MM.1S (cell line): ENCODE measurements around the gene ACOT12.
"Not testable (repeated sequence)": the region's sequence is repeated elsewhere in the genome, so short reads cannot be mapped to it uniquely, and the experiment has no call there.

Source experiments
- DNase-seq: peaks from one replicate; pipeline ENCODE4 v3.0.0-alpha.2; 2015
- H2AFZ ChIP-seq: fragments of 300-600 bp; sonication (generic); 2 replicates; pipeline ENCODE4 v1.6.0; 2016; ENCODE audit warnings: antibody characterized with exemption, low read length
- H3F3A ChIP-seq: fragments of 300-600 bp; sonication (generic); 2 replicates; pipeline ENCODE4 v1.6.1; 2016; ENCODE audit warnings: mild to moderate bottlenecking, antibody characterized with exemption, low read length, moderate library complexity, mixed read lengths; ENCODE audit not compliant: insufficient read depth
- H3K27ac ChIP-seq: fragments of 300-600 bp; sonication (generic); 2 replicates; pipeline ENCODE4 v1.5.1; 2016; ENCODE audit warnings: mild to moderate bottlenecking, low read length
- H3K27me3 ChIP-seq: fragments of 300-600 bp; sonication (generic); replicated peaks from 2 replicates; pipeline ENCODE4 v1.6.0; 2016; ENCODE audit warnings: low read length; ENCODE audit not compliant: insufficient read depth
- H3K36me3 ChIP-seq: fragments of 300-600 bp; sonication (generic); replicated peaks from 2 replicates; pipeline ENCODE4 v1.6.1; 2016; ENCODE audit warnings: mild to moderate bottlenecking, low read length, mixed read lengths; ENCODE audit not compliant: insufficient read depth
- H3K4me1 ChIP-seq: fragments of 300-600 bp; sonication (generic); 2 replicates; pipeline ENCODE4 v1.6.1; 2016; ENCODE audit warnings: low read length, mixed read lengths
- H3K4me2 ChIP-seq: fragments of 300-600 bp; sonication (generic); 2 replicates; pipeline ENCODE4 v1.6.0; 2016; ENCODE audit warnings: low read depth, low read length
- H3K4me3 ChIP-seq: fragments of 300-600 bp; sonication (generic); 2 replicates; pipeline ENCODE4 v1.5.1; 2016; ENCODE audit warnings: low read length, mixed read lengths
- H3K79me2 ChIP-seq: fragments of 300-600 bp; sonication (generic); 2 replicates; pipeline ENCODE4 v1.6.1; 2016; ENCODE audit warnings: mixed run types, low read length, mixed read lengths
- H3K9ac ChIP-seq: fragments of 300-600 bp; sonication (generic); 2 replicates; pipeline ENCODE4 v1.6.1; 2016; ENCODE audit warnings: low read length, mixed read lengths
- H3K9me2 ChIP-seq: fragments of 300-600 bp; sonication (generic); replicated peaks from 2 replicates; pipeline ENCODE4 v1.6.1; 2016; ENCODE audit warnings: mild to moderate bottlenecking, low read length, mixed read lengths; ENCODE audit not compliant: insufficient read depth
- H3K9me3 ChIP-seq: fragments of 300-600 bp; sonication (generic); replicated peaks from 2 replicates; pipeline ENCODE4 v1.6.1; 2016; ENCODE audit warnings: mild to moderate bottlenecking, low read length, mixed read lengths; ENCODE audit not compliant: insufficient read depth
- H4K20me1 ChIP-seq: fragments of 300-600 bp; sonication (generic); 2 replicates; pipeline ENCODE4 v1.6.1; 2016; ENCODE audit warnings: mild to moderate bottlenecking, low read length, moderate library complexity, mixed read lengths; ENCODE audit not compliant: insufficient read depth
- CTCF ChIP-seq: fragments of 300-600 bp; sonication (generic); IDR thresholded peaks from 2 replicates; pipeline ENCODE4 v1.5.1; 2016; ENCODE audit warnings: antibody characterized with exemption, low read length, mixed read lengths
- EZH2 ChIP-seq: fragments of 300-600 bp; sonication (generic); optimal IDR thresholded peaks from 2 replicates; pipeline ENCODE3; 2017; ENCODE audit warnings: low read depth, mild to moderate bottlenecking, antibody characterized with exemption, low read length, mixed read lengths
- EZH2phosphoT487 ChIP-seq: fragments of 300-600 bp; sonication (generic); IDR thresholded peaks from 2 replicates; pipeline ENCODE4 v1.6.1; 2018; ENCODE audit warnings: antibody characterized with exemption, low read length

The ACOT12 gene

GRCh38 chr5:81301271-81302015 is 92.5 kb downstream of the ACOT12 start, which contains the start of gene ZCCHC9:
TSS of gene ZCCHC9 (plus strand) at chr5:81301587. CDS start at chr5:81304758, 3,171 bp downstream.
- Histone ChIP-seq H3K9me3 (no peaks in the 10 kb centered on the region), H3K4me2 (peak within 1 kb of the TSS; percentile 86), H3K9me2 (no peaks in the 10 kb centered on the region), H3K27me3 (no peaks in the 10 kb centered on the region), H4K20me1 (no peaks in the 10 kb centered on the region), H3F3A (no peaks in the 10 kb centered on the region), H3K9ac (peak within 1 kb of the TSS; percentile 82), H3K4me1 (peaks cover 14% of the 10 kb centered on the region; the same call in 1 of the 2 replicates), H3K36me3 (no peaks in the 10 kb centered on the region), H3K79me2 (peaks cover 21% of the 10 kb centered on the region), H2AFZ (peak within 1 kb of the TSS; percentile 69), H3K27ac (peak within 1 kb of the TSS; percentile 71), H3K4me3 (peak within 1 kb of the TSS; percentile 91)
- peak; percentile 96 for DNase-seq
- TF ChIP-seq EZH2phosphoT487 (no peak), EZH2 (no peak), CTCF (no peak; the same call in 1 of the 2 replicates)

GRCh38 chr5:81300921-81301270 is 93.0 kb downstream of the ACOT12 start:
- H4K20me1 ChIP-seq, result no peaks in the 10 kb centered on the region
- H3K4me2 ChIP-seq, result peak overlapping the region; percentile 86
- peaks cover 14% of the 10 kb centered on the region; the same call in 1 of the 2 replicates for H3K4me1 ChIP-seq
- TF ChIP-seq CTCF (no peak), EZH2 (no peak), EZH2phosphoT487 (no peak)
- H3K9me2 ChIP-seq, result no peaks in the 10 kb centered on the region
- no peaks in the 10 kb centered on the region for H3K36me3 ChIP-seq
- no peaks in the 10 kb centered on the region for H3K9me3 ChIP-seq
- H2AFZ ChIP-seq, result peak overlapping the region; percentile 69
- H3K27me3 ChIP-seq, result no peaks in the 10 kb centered on the region
- H3K27ac ChIP-seq, result peak overlapping the region; percentile 71
- no peak for DNase-seq
- peaks cover 21% of the 10 kb centered on the region for H3K79me2 ChIP-seq
- peak overlapping the region; percentile 82 for H3K9ac ChIP-seq
- no peaks in the 10 kb centered on the region for H3F3A ChIP-seq
- H3K4me3 ChIP-seq, result peak overlapping the region; percentile 91

GRCh38 chr5:81297531-81297930 is 96.4 kb downstream of the ACOT12 start:
- H4K20me1 ChIP-seq, result no peaks in the 10 kb centered on the region
- H3K79me2 ChIP-seq, result peaks cover 33% of the 10 kb centered on the region
- no peak for DNase-seq
- H2AFZ ChIP-seq, result no peak overlapping the region
- no peaks in the 10 kb centered on the region for H3K9me2 ChIP-seq
- H3K4me2 ChIP-seq, result no peak overlapping the region
- no peak overlapping the region for H3K9ac ChIP-seq
- no peaks in the 10 kb centered on the region for H3K9me3 ChIP-seq
- no peaks in the 10 kb centered on the region for H3K36me3 ChIP-seq
- no peaks in the 10 kb centered on the region for H3K27me3 ChIP-seq
- no peak overlapping the region for H3K4me3 ChIP-seq
- no peaks in the 10 kb centered on the region for H3F3A ChIP-seq
- no peak overlapping the region for H3K27ac ChIP-seq
- TF ChIP-seq EZH2 (no peak), CTCF (no peak), EZH2phosphoT487 (no peak)
- H3K4me1 ChIP-seq, result peaks cover 14% of the 10 kb centered on the region; the same call in 1 of the 2 replicates

- H3K4me1 ChIP-seq, H4K20me1 ChIP-seq, H3K9me3 ChIP-seq, H2AFZ ChIP-seq, H3K27me3 ChIP-seq, H3K9me2 ChIP-seq, H3K4me3 ChIP-seq, H3K27ac ChIP-seq, H3F3A ChIP-seq, H3K9ac ChIP-seq, DNase-seq, H3K4me2 ChIP-seq, H3K36me3 ChIP-seq: not testable (repeated sequence)
- peaks cover 24% of the 10 kb centered on the region for H3K79me2 ChIP-seq
Measured at GRCh38 chr5:81294021-81294420, 99.9 kb downstream of the ACOT12 start.
